Liver (tissue), 9 donors: ENCODE results near the gene KCNA10. TPM values are rescaled to one million over a fixed set of nuclear protein-coding genes. Genes with fewer than 3 reads are reported as not detected.

Experiments used
- DNase-seq: peaks from one replicate; pipeline ENCODE4 v3.0.0-alpha.2; 2017; ENCODE audit warnings: low spot score
- H3K27ac ChIP-seq, 2 donors: one replicate each; pipeline ENCODE4 v1.7.0; 2013; ENCODE audit warnings: inconsistent platforms in 2 of 2, low read length in 2 of 2, control low read depth in 1 of 2, low read depth in 1 of 2, mild to moderate bottlenecking in 1 of 2
- H3K27me3 ChIP-seq, 4 donors: one replicate each; pipeline versions ENCODE4 v1.6.1 to v1.7.0; 2013; ENCODE audit warnings: low read length in 3 of 4, inconsistent platforms in 1 of 4, mild to moderate bottlenecking in 1 of 4, moderate library complexity in 1 of 4; ENCODE audit not compliant: control insufficient read depth in 4 of 4, insufficient read depth in 4 of 4
- H3K36me3 ChIP-seq, 4 donors: one replicate each; pipeline versions ENCODE4 v1.6.1 to v1.7.0; 2013; ENCODE audit warnings: low read length in 3 of 4, mild to moderate bottlenecking in 3 of 4, low read depth in 1 of 4, moderate library complexity in 1 of 4; ENCODE audit not compliant: control insufficient read depth in 4 of 4, insufficient read depth in 3 of 4
- H3K4me1 ChIP-seq, 4 donors: one replicate each; pipeline versions ENCODE4 v1.6.1 to v1.7.0; 2013; ENCODE audit warnings: low read length in 3 of 4, mild to moderate bottlenecking in 3 of 4, moderate library complexity in 1 of 4; ENCODE audit not compliant: control insufficient read depth in 4 of 4, insufficient read depth in 4 of 4
- H3K4me3 ChIP-seq, 3 donors: one replicate each; pipeline versions ENCODE4 v1.6.1 to v1.7.0; 2013; ENCODE audit warnings: low read length in 3 of 3, control low read depth in 1 of 3, low read depth in 1 of 3, mild to moderate bottlenecking in 1 of 3
- H3K9ac ChIP-seq, 2 donors: one replicate each; pipeline ENCODE4 v1.7.0; 2013; ENCODE audit warnings: low read length in 2 of 2, mild to moderate bottlenecking in 2 of 2, moderate library complexity in 2 of 2, control low read depth in 1 of 2, low read depth in 1 of 2
- H3K9me3 ChIP-seq, 4 donors: one replicate each; pipeline versions ENCODE4 v1.6.1 to v1.7.0; 2013; ENCODE audit warnings: low read length in 3 of 4; ENCODE audit not compliant: control insufficient read depth in 4 of 4
- ATF3 ChIP-seq: IDR thresholded peaks from 2 replicates; pipeline ENCODE4 v1.6.1; 2016; ENCODE audit warnings: antibody characterized with exemption
- CTCF ChIP-seq: fragments of 150-350 bp; IDR thresholded peaks from 2 replicates; pipeline ENCODE4 v1.5.1; 2017; ENCODE audit warnings: improper control_type of control experiment, low read depth, low read length; ENCODE audit not compliant: missing input control
- EGR1 ChIP-seq, 2 donors: IDR thresholded peaks; 2 replicates each; pipeline ENCODE4 v1.6.1; 2016 to 2018; ENCODE audit warnings: antibody characterized with exemption in 2 of 2, low read depth in 2 of 2
- FOXA1 ChIP-seq: IDR thresholded peaks from 2 replicates; pipeline ENCODE4 v1.6.1; 2016; ENCODE audit warnings: antibody characterized with exemption
- FOXA2 ChIP-seq: IDR thresholded peaks from 2 replicates; pipeline ENCODE4 v1.6.1; 2016; ENCODE audit warnings: antibody characterized with exemption
- GABPA ChIP-seq, 2 donors: IDR thresholded peaks in 1 of 2; conservative IDR thresholded peaks in 1 of 2; 2 replicates each; pipeline ENCODE4 v1.6.1; 2016; ENCODE audit warnings: antibody characterized with exemption in 2 of 2, mild to moderate bottlenecking in 1 of 2, moderate library complexity in 1 of 2
- HNF4A ChIP-seq, 2 donors: conservative IDR thresholded peaks; 2 replicates each; pipeline ENCODE4 v1.6.1; 2016; ENCODE audit warnings: antibody characterized with exemption in 2 of 2, mild to moderate bottlenecking in 2 of 2
- HNF4G ChIP-seq: IDR thresholded peaks from 2 replicates; pipeline ENCODE4 v1.6.1; 2016; ENCODE audit warnings: antibody characterized with exemption
- JUND ChIP-seq, 2 donors: IDR thresholded peaks; 2 replicates each; pipeline ENCODE4 v1.6.1; 2016; ENCODE audit warnings: antibody characterized with exemption in 2 of 2
- MAX ChIP-seq: IDR thresholded peaks from 2 replicates; pipeline ENCODE4 v1.6.1; 2016; ENCODE audit warnings: antibody characterized with exemption
- NR2F2 ChIP-seq: IDR thresholded peaks from 2 replicates; pipeline ENCODE4 v1.6.1; 2016; ENCODE audit warnings: antibody characterized with exemption
- RAD21 ChIP-seq, 2 donors: IDR thresholded peaks; 2 replicates each; pipeline ENCODE4 v1.6.1; 2016; ENCODE audit warnings: antibody characterized with exemption in 2 of 2, mild to moderate bottlenecking in 2 of 2
- REST ChIP-seq: IDR thresholded peaks from 2 replicates; pipeline ENCODE4 v1.6.1; 2016; ENCODE audit warnings: antibody characterized with exemption, mild to moderate bottlenecking
- RXRA ChIP-seq, 2 donors: IDR thresholded peaks; 2 replicates each; pipeline ENCODE4 v1.6.1; 2017 to 2018; ENCODE audit warnings: antibody characterized with exemption in 2 of 2, mild to moderate bottlenecking in 1 of 2
- SP1 ChIP-seq: IDR thresholded peaks from 2 replicates; pipeline ENCODE4 v1.6.1; 2018; ENCODE audit warnings: antibody characterized with exemption, mild to moderate bottlenecking
- TAF1 ChIP-seq: conservative IDR thresholded peaks from 2 replicates; pipeline ENCODE4 v1.6.1; 2016; ENCODE audit warnings: antibody characterized with exemption, mild to moderate bottlenecking
- YY1 ChIP-seq: IDR thresholded peaks from 2 replicates; pipeline ENCODE4 v1.6.1; 2016; ENCODE audit warnings: antibody characterized with exemption, mild to moderate bottlenecking
- ZBTB33 ChIP-seq: IDR thresholded peaks from 2 replicates; pipeline ENCODE4 v1.6.1; 2016; ENCODE audit warnings: antibody characterized with exemption
- WGBS: extraction: QIAGEN DNeasy Blood & Tissue Kit; methylation state at CpG from one replicate; pipeline ENCODE4 v1.1.7; 2013; 5-methylcytosine and 5-hydroxymethylcytosine counted together
- polyA plus RNA-seq, 2 donors: library from polyadenylated mRNA; stranded (reverse) in 1 of 2; unstranded in 1 of 2; fragments of 200-250 nt in 1 of 2; fragments of >200 nt in 1 of 2; fragmentation: Nextera tagmentation in 1 of 2; extraction: Ambion mirVana in 1 of 2; gene quantifications; one replicate each; pipeline versions ENCODE4 v1.2.1 to v1.2.3, GENCODE V29; 2013 to 2015
- total RNA-seq, 2 donors: library from RNA; depleted of rRNA; stranded (reverse); fragments of >200 nt; gene quantifications; one replicate each; pipeline ENCODE4 v1.2.3, GENCODE V29; 2014
- donor health status: healthy.
- donor health status: healthy.
- donor health status: healthy.
- donor health status: healthy.
- donor health status: healthy.

The KCNA10 gene
- total and polyA plus RNA-seq, 4 donors: not detected

GRCh38 chr1:110566836-110567235 lies 47.9 kb upstream of the KCNA10 start (continued):
- TF ChIP-seq RAD21 (IDR thresholded peaks at IDR 0.05) (no peak), SP1 (no peak), GABPA (IDR thresholded peaks at IDR 0.05 in 1 of 2, conservative IDR thresholded peaks at IDR 0.05 in 1 of 2) (no peak), REST (no peak), JUND (IDR thresholded peaks at IDR 0.05) (no peak), NR2F2 (no peak)

- Histone ChIP-seq H3K9ac (no peak overlapping the region), H3K4me3 (no peak overlapping the region), H3K27ac (no peak overlapping the region), H3K36me3 (no peaks in the 10 kb centered on the region), H3K9me3 (no peaks in the 10 kb centered on the region), H3K27me3 (peaks cover 0 to 5% (median under 1%) of the 10 kb centered on the region in 4 donors), H3K4me1 (no peaks in the 10 kb centered on the region)
- no peak for DNase-seq
- TF ChIP-seq TAF1 (no peak), CTCF (no peak), FOXA2 (no peak), JUND (IDR thresholded peaks at IDR 0.05) (no peak), EGR1 (IDR thresholded peaks at IDR 0.05; ENCODE audit: low read depth in 2 of 2) (no peak), YY1 (no peak), GABPA (IDR thresholded peaks at IDR 0.05 in 1 of 2, conservative IDR thresholded peaks at IDR 0.05 in 1 of 2) (no peak), ATF3 (no peak), NR2F2 (no peak), HNF4G (no peak), MAX (no peak), HNF4A (conservative IDR thresholded peaks at IDR 0.05) (no peak), SP1 (no peak), ZBTB33 (no peak), RXRA (IDR thresholded peaks at IDR 0.05) (no peak), REST (no peak), RAD21 (IDR thresholded peaks at IDR 0.05) (no peak), FOXA1 (no peak)
- WGBS: 69% methylated on average over 1 of the region's 1 CpG
Observed at GRCh38 chr1:110565565-110565964, 46.6 kb upstream of the KCNA10 start.
